ENCODE results near the gene TAS2R40.

DNA sequence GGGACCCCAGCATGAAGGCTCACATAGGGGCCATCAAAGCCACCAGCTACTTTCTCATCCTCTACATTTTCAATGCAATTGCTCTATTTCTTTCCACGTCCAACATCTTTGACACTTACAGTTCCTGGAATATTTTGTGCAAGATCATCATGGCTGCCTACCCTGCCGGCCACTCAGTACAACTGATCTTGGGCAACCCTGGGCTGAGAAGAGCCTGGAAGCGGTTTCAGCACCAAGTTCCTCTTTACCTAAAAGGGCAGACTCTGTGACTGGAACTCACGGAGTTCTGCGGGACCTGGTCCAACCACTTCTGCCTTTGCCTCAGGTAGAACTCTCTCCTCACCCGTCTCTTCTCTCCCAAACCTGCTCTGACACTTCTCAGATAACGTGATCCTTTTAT lies 945 bp downstream of the TAS2R40 start:
- TF ChIP-seq POLR2AphosphoS5 (IDR thresholded peaks at IDR 0.05) (no peak), CTCF (IDR thresholded peaks at IDR 0.05) (no peak), EP300 (IDR thresholded peaks at IDR 0.05) (no peak), POLR2A (IDR thresholded peaks at IDR 0.05) (no peak)

All from gastroesophageal sphincter (tissue), 3 donors.